Skeletal muscle tissue (tissue), 4 donors: ENCODE measurements around the gene B3GNT5. TPM values are rescaled to one million over a fixed set of nuclear protein-coding genes. Genes with fewer than 3 reads are reported as not detected.

Experiments used
- H3K27ac ChIP-seq: one replicate; pipeline ENCODE4 v1.7.0; 2013; ENCODE audit warnings: mild to moderate bottlenecking, low read depth, low read length, inconsistent platforms
- H3K27me3 ChIP-seq, 3 donors: one replicate each; pipeline ENCODE4 v1.7.0; 2013; ENCODE audit warnings: low read length in 3 of 3; ENCODE audit not compliant: control insufficient read depth in 3 of 3, insufficient read depth in 3 of 3
- H3K36me3 ChIP-seq, 3 donors: one replicate each; pipeline ENCODE4 v1.7.0; 2013; ENCODE audit warnings: low read length in 3 of 3; ENCODE audit not compliant: control insufficient read depth in 3 of 3, insufficient read depth in 3 of 3
- H3K4me1 ChIP-seq, 3 donors: one replicate each; pipeline ENCODE4 v1.7.0; 2013; ENCODE audit warnings: low read length in 3 of 3, mild to moderate bottlenecking in 3 of 3; ENCODE audit not compliant: control insufficient read depth in 3 of 3, insufficient read depth in 3 of 3
- H3K4me3 ChIP-seq, 3 donors: one replicate each; pipeline ENCODE4 v1.7.0; 2013; ENCODE audit warnings: low read length in 3 of 3
- H3K9ac ChIP-seq, 3 donors: one replicate each; pipeline ENCODE4 v1.7.0; 2013; ENCODE audit warnings: low read length in 3 of 3, mild to moderate bottlenecking in 3 of 3, moderate library complexity in 2 of 3, low read depth in 1 of 3
- H3K9me3 ChIP-seq, 3 donors: one replicate each; pipeline ENCODE4 v1.7.0; 2013; ENCODE audit warnings: low read length in 3 of 3; ENCODE audit not compliant: control insufficient read depth in 3 of 3
- total RNA-seq: library from RNA; depleted of rRNA; stranded (reverse); fragments of >200 nt; gene quantifications from one replicate; pipeline ENCODE4 v1.2.3, GENCODE V29; 2014
- donor health status: Osteomylitis.

Gene B3GNT5
- total RNA-seq, 1 donor from 2014 or later = 4.2 TPM

- Histone ChIP-seq H3K27me3 (no peaks in the 10 kb centered on the region), H3K4me3 (no peak overlapping the region), H3K9me3 (no peaks in the 10 kb centered on the region), H3K9ac (no peak overlapping the region), H3K36me3 (peaks cover 0 to 1% (median 0%) of the 10 kb centered on the region in 3 donors), H3K27ac (no peak overlapping the region), H3K4me1 (peaks cover 3 to 10% (median 4%) of the 10 kb centered on the region in 3 donors)
Observed at GRCh38 chr3:183252118-183252782, 803 bp upstream of the B3GNT5 start.

GRCh38 chr3:183253528-183254486 lies 754 bp downstream of the B3GNT5 start:
- Histone ChIP-seq H3K4me3 (peak overlapping the region; percentile 76 to 81 (median 81)), H3K36me3 (peaks cover 0 to 4% (median 0%) of the 10 kb centered on the region in 3 donors), H3K4me1 (peaks cover 3 to 10% (median 4%) of the 10 kb centered on the region in 3 donors), H3K27ac (peak overlapping the region; percentile 90), H3K27me3 (no peaks in the 10 kb centered on the region), H3K9ac (peak overlapping the region; percentile 82 to 90 (median 89)), H3K9me3 (no peaks in the 10 kb centered on the region)

GRCh38 chr3:183254487-183255347 lies 1.7 kb downstream of the B3GNT5 start:
- Histone ChIP-seq H3K4me1 (peaks cover 3 to 14% (median 4%) of the 10 kb centered on the region in 3 donors), H3K27ac (peak overlapping the region; percentile 90), H3K36me3 (peaks cover 0 to 4% (median 0%) of the 10 kb centered on the region in 3 donors), H3K4me3 (peak overlapping the region; percentile 76 to 81 (median 76)), H3K9me3 (no peaks in the 10 kb centered on the region), H3K9ac (peak overlapping the region; percentile 67 to 90 (median 89)), H3K27me3 (no peaks in the 10 kb centered on the region)

- Histone ChIP-seq H3K4me1 (peaks cover 6 to 18% (median 8%) of the 10 kb centered on the region in 3 donors), H3K9ac (peak overlapping the region; percentile 67 to 90 (median 89)), H3K27me3 (no peaks in the 10 kb centered on the region), H3K9me3 (no peaks in the 10 kb centered on the region), H3K36me3 (peaks cover 0 to 4% (median 0%) of the 10 kb centered on the region in 3 donors), H3K27ac (peak overlapping the region; percentile 90), H3K4me3 (peak overlapping the region; percentile 76 to 81 (median 76))
Observed at GRCh38 chr3:183255348-183255730, 2.3 kb downstream of the B3GNT5 start.

- Histone ChIP-seq H3K4me1 (peaks cover 6 to 16% (median 9%) of the 10 kb centered on the region in 3 donors), H3K4me3 (no peak overlapping the region), H3K27ac (no peak overlapping the region), H3K27me3 (no peaks in the 10 kb centered on the region), H3K9me3 (no peaks in the 10 kb centered on the region), H3K36me3 (peaks cover 0 to 4% (median 0%) of the 10 kb centered on the region in 3 donors), H3K9ac (no peak overlapping the region)
Observed at GRCh38 chr3:183259087-183259486, 6.0 kb downstream of the B3GNT5 start.

GRCh38 chr3:183259621-183260020 lies 6.6 kb downstream of the B3GNT5 start:
- peaks cover 7 to 18% (median 14%) of the 10 kb centered on the region in 3 donors for H3K4me1 ChIP-seq
- no peak overlapping the region for H3K9ac ChIP-seq
- peak overlapping the region; percentile 10 for H3K27ac ChIP-seq
- H3K36me3 ChIP-seq = peaks cover 0 to 4% (median 0%) of the 10 kb centered on the region in 3 donors
- H3K9me3 ChIP-seq = no peaks in the 10 kb centered on the region
- H3K27me3 ChIP-seq = no peaks in the 10 kb centered on the region
- H3K4me3 ChIP-seq = no peak overlapping the region

- peaks cover 0 to 4% (median 0%) of the 10 kb centered on the region in 3 donors for H3K36me3 ChIP-seq
- peaks cover 12 to 21% (median 20%) of the 10 kb centered on the region in 3 donors for H3K4me1 ChIP-seq
- H3K9ac ChIP-seq = peak overlapping the region in 1 of 3 donors; percentile 17
- H3K9me3 ChIP-seq = no peaks in the 10 kb centered on the region
- H3K27ac ChIP-seq = peak overlapping the region; percentile 26
- no peaks in the 10 kb centered on the region for H3K27me3 ChIP-seq
- H3K4me3 ChIP-seq = no peak overlapping the region
Observed at GRCh38 chr3:183260167-183260904, 7.3 kb downstream of the B3GNT5 start.

- Histone ChIP-seq H3K36me3 (peaks cover 0 to 4% (median 0%) of the 10 kb centered on the region in 3 donors), H3K4me1 (peaks cover 12 to 27% (median 25%) of the 10 kb centered on the region in 3 donors), H3K27ac (no peak overlapping the region), H3K4me3 (no peak overlapping the region), H3K9me3 (no peaks in the 10 kb centered on the region), H3K9ac (no peak overlapping the region), H3K27me3 (no peaks in the 10 kb centered on the region)
Observed at GRCh38 chr3:183261151-183261724, 8.2 kb downstream of the B3GNT5 start.
